HepG2 (cell line): ENCODE results near the gene PRDX3. TPM values are rescaled to one million over a fixed set of nuclear protein-coding genes. Genes with fewer than 3 reads are reported as not detected.

ENCODE experiments used
- AGO2 ChIP-seq: fragments of 200-400 bp; formaldehyde crosslinking; optimal IDR thresholded peaks from 2 replicates; pipeline ENCODE3; 2017; ENCODE audit warnings: mild to moderate bottlenecking, low read depth, low read length, moderate library complexity
- CENPX ChIP-seq: sonication (generic); formaldehyde crosslinking; IDR thresholded peaks from 2 replicates; pipeline ENCODE4 v1.9.0; 2021; ENCODE audit warnings: mild to moderate bottlenecking, missing genetic modification reagents, moderate library complexity
- ETV5 ChIP-seq: IDR thresholded peaks from 2 replicates; pipeline ENCODE4 v1.6.1; 2018; ENCODE audit warnings: missing biosample characterization, missing genetic modification reagents, inconsistent platforms, borderline replicate concordance
- GPN1 ChIP-seq: sonication (generic); formaldehyde crosslinking; IDR thresholded peaks from 2 replicates; pipeline ENCODE4 v1.5.1; 2020; ENCODE audit warnings: missing genetic modification reagents, borderline replicate concordance
- HMG20B ChIP-seq: conservative IDR thresholded peaks from 2 replicates; pipeline ENCODE4 v1.6.1; 2016; ENCODE audit warnings: missing genetic modification reagents, missing compliant biosample characterization
- HOXD1 ChIP-seq: sonication (generic); formaldehyde crosslinking; IDR thresholded peaks from 2 replicates; pipeline ENCODE4 v1.5.0; 2020; ENCODE audit warnings: missing genetic modification reagents
- JUND ChIP-seq: sonication (generic); formaldehyde crosslinking; IDR thresholded peaks from 2 replicates; pipeline ENCODE4 v1.8.0; 2022; ENCODE audit warnings: mild to moderate bottlenecking, missing genetic modification reagents
- MEIS1 ChIP-seq: sonication (generic); formaldehyde crosslinking; IDR thresholded peaks from 2 replicates; pipeline ENCODE4 v1.9.0; 2021; ENCODE audit warnings: mild to moderate bottlenecking, missing genetic modification reagents, moderate library complexity, borderline replicate concordance
- MYC ChIP-seq: sonication (generic); formaldehyde crosslinking; IDR thresholded peaks from 2 replicates; pipeline ENCODE4 v1.9.0; 2021; ENCODE audit warnings: missing genetic modification reagents, borderline replicate concordance
- NCOA1 ChIP-seq: sonication (generic); formaldehyde crosslinking; IDR thresholded peaks from 2 replicates; pipeline ENCODE4 v1.9.0; 2021; ENCODE audit warnings: missing genetic modification reagents
- POLR2G ChIP-seq: fragments of 200-400 bp; formaldehyde crosslinking; IDR thresholded peaks from 2 replicates; pipeline ENCODE4 v1.6.1; 2018; ENCODE audit warnings: mild to moderate bottlenecking, low read depth, low read length, moderate library complexity
- REPIN1 ChIP-seq: sonication (generic); formaldehyde crosslinking; IDR thresholded peaks from 2 replicates; pipeline ENCODE4 v1.8.0; 2022; ENCODE audit warnings: missing genetic modification reagents, low read depth, mild to moderate bottlenecking, borderline replicate concordance
- SP5 ChIP-seq: IDR thresholded peaks from 2 replicates; pipeline ENCODE4 v1.6.1; 2016; ENCODE audit warnings: low read depth, borderline replicate concordance
- TARDBP ChIP-seq: sonication (generic); formaldehyde crosslinking; IDR thresholded peaks from 2 replicates; pipeline ENCODE4 v1.8.0; 2022; ENCODE audit warnings: mild to moderate bottlenecking, missing genetic modification reagents
- ZFY ChIP-seq: sonication (generic); formaldehyde crosslinking; IDR thresholded peaks from 2 replicates; pipeline ENCODE4 v1.4.0; 2020; ENCODE audit warnings: missing genetic modification reagents
- ZNF121 ChIP-seq: sonication (generic); formaldehyde crosslinking; IDR thresholded peaks from 2 replicates; pipeline ENCODE4 v1.5.0; 2020; ENCODE audit warnings: mild to moderate bottlenecking, missing genetic modification reagents
- ZNF431 ChIP-seq: sonication (generic); formaldehyde crosslinking; IDR thresholded peaks from 2 replicates; pipeline ENCODE4 v1.9.0; 2022; ENCODE audit warnings: missing genetic modification reagents, low read depth, mild to moderate bottlenecking, borderline replicate concordance
- ZNF605 ChIP-seq: sonication (generic); formaldehyde crosslinking; IDR thresholded peaks from 2 replicates; pipeline ENCODE4 v1.8.0; 2022; ENCODE audit warnings: mild to moderate bottlenecking, missing genetic modification reagents
- polyA plus RNA-seq, 8 experiments: library from polyadenylated mRNA; depleted of rRNA in 3 of 8; stranded (reverse) in 7 of 8; unstranded in 1 of 8; fragments of >200 nt; fragmentation: Illumina TruSeq in 4 of 8; extraction: Trizol in 4 of 8; gene quantifications; 2 replicates each; pipeline versions ENCODE4 v1.2.1 to v1.2.3, GENCODE V29; 2011 to 2016; ENCODE audit warnings: low read depth in 4 of 8, missing spikeins in 1 of 8, mixed read lengths in 1 of 8; ENCODE audit not compliant: insufficient read depth in 1 of 8
- total RNA-seq, 5 experiments: library from RNA; depleted of rRNA; stranded (reverse); fragments of >200 nt; fragmentation: Illumina TruSeq; extraction: Trizol; gene quantifications; 2 replicates each; pipeline ENCODE4 v1.2.3, GENCODE V29; 2016; ENCODE audit warnings: low read depth in 1 of 5
- TF ChIP-seq, protein P1 (sequence below): conservative IDR thresholded peaks from 2 replicates; pipeline ENCODE4 v1.6.1; 2018; ENCODE audit warnings: missing genetic modification reagents
- TF ChIP-seq, protein P2 (sequence below): fragments of 450-650 bp; IDR thresholded peaks from 2 replicates; pipeline ENCODE4 v1.6.1; 2016
- TF ChIP-seq, protein P3 (sequence below): sonication (generic); formaldehyde crosslinking; IDR thresholded peaks from 2 replicates; pipeline ENCODE4 v1.8.0; 2022; ENCODE audit warnings: missing genetic modification reagents, mild to moderate bottlenecking, moderate library complexity, borderline replicate concordance
- TF ChIP-seq, protein P4 (sequence below): sonication (generic); formaldehyde crosslinking; IDR thresholded peaks from 2 replicates; pipeline ENCODE4 v1.4.0; 2020; ENCODE audit warnings: missing genetic modification reagents

Gene PRDX3
- total and polyA plus RNA-seq, 2 of the 13 experiments (the other 11 are each of a cell fraction or from before 2014, with no cell fraction given), result 407 to 565 TPM

DNA sequence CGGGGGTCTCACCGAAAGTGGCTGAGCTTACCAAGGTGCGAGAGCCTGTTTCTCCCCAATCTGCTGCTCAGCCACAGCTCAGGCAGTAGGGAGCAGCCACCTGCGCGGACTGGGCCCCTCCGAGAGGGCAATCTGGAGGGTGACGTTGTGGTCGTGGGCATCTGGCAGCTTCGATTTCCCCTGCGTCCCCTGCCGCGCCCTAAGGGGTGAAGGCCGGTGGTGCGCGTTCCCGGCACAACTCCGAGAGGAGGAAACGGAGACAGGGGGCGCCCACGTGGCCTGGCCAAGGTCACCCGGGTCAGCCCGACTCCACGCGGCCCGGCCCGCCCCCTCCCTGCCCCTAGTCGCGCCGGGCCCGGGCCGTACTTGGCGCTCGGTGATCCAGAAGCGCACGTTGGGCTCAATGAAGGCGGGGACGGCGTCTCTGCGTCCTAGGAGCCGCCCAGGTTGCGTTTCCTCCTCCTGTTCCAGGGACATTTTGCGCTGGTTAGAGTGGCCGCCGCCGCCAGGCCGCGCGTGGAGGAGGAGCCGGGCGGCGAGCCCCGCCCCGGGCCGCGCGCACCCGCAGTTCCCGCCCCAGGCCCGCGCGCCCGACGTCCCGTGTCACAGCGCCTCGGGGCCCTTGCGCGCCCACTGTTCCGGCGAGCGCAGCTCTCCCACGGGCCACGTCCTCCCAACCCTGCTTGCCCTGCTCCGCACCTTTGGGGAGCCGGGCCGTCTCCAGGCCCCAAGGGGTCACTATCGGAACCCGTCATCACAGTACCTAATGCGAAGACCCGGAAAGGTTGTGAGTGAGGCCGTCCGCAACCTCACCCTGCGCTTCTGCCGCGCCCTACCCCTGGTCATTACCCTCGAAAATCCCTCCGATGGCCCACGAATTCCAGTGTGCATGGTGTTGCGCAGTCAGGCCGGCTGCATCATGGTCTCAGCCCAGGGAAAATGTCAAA, 13.2 kb downstream of the PRDX3 start, which contains the start of gene SFXN4 (continued):
- TF ChIP-seq, protein P1, sequence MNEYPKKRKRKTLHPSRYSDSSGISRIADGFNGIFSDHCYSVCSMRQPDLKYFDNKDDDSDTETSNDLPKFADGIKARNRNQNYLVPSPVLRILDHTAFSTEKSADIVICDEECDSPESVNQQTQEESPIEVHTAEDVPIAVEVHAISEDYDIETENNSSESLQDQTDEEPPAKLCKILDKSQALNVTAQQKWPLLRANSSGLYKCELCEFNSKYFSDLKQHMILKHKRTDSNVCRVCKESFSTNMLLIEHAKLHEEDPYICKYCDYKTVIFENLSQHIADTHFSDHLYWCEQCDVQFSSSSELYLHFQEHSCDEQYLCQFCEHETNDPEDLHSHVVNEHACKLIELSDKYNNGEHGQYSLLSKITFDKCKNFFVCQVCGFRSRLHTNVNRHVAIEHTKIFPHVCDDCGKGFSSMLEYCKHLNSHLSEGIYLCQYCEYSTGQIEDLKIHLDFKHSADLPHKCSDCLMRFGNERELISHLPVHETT (CRISPR knock-in tag), result no peak; the same call in 1 of the 2 replicates
- TF ChIP-seq HMG20B (0 out of 2 replicates have a peak, but pooled peaks have one; percentile 51), TARDBP (CRISPR knock-in tag) (0 out of 2 replicates have a peak, but pooled peaks have one; percentile 6), ETV5 (CRISPR knock-in tag) (peak; percentile 53; the same call in 1 of the 2 replicates), CENPX (CRISPR knock-in tag) (no peak), HOXD1 (CRISPR knock-in tag) (no peak; the same call in 1 of the 2 replicates), MEIS1 (CRISPR knock-in tag) (0 out of 2 replicates have a peak, but pooled peaks have one; percentile 45), GPN1 (CRISPR knock-in tag) (no peak), ZNF605 (peak; percentile 73), ZNF431 (CRISPR knock-in tag) (peak; percentile 47; the same call in 1 of the 2 replicates), AGO2 (peak; percentile 81), NCOA1 (CRISPR knock-in tag) (no peak), JUND (0 out of 2 replicates have a peak, but pooled peaks have one; percentile 23), ZFY (CRISPR knock-in tag) (peak; percentile 95), MYC (peak; percentile 100), POLR2G (peak; percentile 87), ZNF121 (CRISPR knock-in tag) (0 out of 2 replicates have a peak, but pooled peaks have one; percentile 23), REPIN1 (CRISPR knock-in tag) (no peak; the same call in none of the 2 replicates), SP5 (CRISPR knock-in tag) (peak; percentile 79)
- TF ChIP-seq, protein P2, sequence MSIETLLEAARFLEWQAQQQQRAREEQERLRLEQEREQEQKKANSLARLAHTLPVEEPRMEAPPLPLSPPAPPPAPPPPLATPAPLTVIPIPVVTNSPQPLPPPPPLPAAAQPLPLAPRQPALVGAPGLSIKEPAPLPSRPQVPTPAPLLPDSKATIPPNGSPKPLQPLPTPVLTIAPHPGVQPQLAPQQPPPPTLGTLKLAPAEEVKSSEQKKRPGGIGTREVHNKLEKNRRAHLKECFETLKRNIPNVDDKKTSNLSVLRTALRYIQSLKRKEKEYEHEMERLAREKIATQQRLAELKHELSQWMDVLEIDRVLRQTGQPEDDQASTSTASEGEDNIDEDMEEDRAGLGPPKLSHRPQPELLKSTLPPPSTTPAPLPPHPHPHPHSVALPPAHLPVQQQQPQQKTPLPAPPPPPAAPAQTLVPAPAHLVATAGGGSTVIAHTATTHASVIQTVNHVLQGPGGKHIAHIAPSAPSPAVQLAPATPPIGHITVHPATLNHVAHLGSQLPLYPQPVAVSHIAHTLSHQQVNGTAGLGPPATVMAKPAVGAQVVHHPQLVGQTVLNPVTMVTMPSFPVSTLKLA, result peak; percentile 87
- TF ChIP-seq, protein P3, sequence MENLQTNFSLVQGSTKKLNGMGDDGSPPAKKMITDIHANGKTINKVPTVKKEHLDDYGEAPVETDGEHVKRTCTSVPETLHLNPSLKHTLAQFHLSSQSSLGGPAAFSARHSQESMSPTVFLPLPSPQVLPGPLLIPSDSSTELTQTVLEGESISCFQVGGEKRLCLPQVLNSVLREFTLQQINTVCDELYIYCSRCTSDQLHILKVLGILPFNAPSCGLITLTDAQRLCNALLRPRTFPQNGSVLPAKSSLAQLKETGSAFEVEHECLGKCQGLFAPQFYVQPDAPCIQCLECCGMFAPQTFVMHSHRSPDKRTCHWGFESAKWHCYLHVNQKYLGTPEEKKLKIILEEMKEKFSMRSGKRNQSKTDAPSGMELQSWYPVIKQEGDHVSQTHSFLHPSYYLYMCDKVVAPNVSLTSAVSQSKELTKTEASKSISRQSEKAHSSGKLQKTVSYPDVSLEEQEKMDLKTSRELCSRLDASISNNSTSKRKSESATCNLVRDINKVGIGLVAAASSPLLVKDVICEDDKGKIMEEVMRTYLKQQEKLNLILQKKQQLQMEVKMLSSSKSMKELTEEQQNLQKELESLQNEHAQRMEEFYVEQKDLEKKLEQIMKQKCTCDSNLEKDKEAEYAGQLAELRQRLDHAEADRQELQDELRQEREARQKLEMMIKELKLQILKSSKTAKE (CRISPR knock-in tag), result 0 out of 2 replicates have a peak, but pooled peaks have one; percentile 18
- TF ChIP-seq, protein P4, sequence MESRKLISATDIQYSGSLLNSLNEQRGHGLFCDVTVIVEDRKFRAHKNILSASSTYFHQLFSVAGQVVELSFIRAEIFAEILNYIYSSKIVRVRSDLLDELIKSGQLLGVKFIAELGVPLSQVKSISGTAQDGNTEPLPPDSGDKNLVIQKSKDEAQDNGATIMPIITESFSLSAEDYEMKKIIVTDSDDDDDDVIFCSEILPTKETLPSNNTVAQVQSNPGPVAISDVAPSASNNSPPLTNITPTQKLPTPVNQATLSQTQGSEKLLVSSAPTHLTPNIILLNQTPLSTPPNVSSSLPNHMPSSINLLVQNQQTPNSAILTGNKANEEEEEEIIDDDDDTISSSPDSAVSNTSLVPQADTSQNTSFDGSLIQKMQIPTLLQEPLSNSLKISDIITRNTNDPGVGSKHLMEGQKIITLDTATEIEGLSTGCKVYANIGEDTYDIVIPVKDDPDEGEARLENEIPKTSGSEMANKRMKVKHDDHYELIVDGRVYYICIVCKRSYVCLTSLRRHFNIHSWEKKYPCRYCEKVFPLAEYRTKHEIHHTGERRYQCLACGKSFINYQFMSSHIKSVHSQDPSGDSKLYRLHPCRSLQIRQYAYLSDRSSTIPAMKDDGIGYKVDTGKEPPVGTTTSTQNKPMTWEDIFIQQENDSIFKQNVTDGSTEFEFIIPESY (CRISPR knock-in tag), result peak; percentile 50; the same call in 1 of the 2 replicates
